AG04449 (cell line): ENCODE measurements around the gene ATP12A.

Source experiments
- CTCF ChIA-PET: fragments of 350-600 bp; formaldehyde crosslinking; extraction: SDS; loops from one replicate; lab custom pipeline; 2021; ENCODE audit warnings: antibody characterized with exemption; lab: Yijun Ruan, JAX
- POLR2A ChIA-PET: fragments of 400-600, 350-600 bp; formaldehyde crosslinking; extraction: SDS; loops from one replicate; lab custom pipeline; 2020; ENCODE audit warnings: antibody characterized with exemption, inconsistent platforms; lab: Yijun Ruan, JAX
- DNase-seq: peaks from one replicate; pipeline ENCODE4 v3.0.0-alpha.2; 2010; ENCODE audit warnings: low read depth, low spot score
- H3K4me3 ChIP-seq: 2 replicates; pipeline ENCODE4 v1.5.1; 2011; ENCODE audit warnings: low read depth, mild to moderate bottlenecking, control low read depth, low read length
- CTCF ChIP-seq: IDR thresholded peaks from one replicate; pipeline ENCODE4 v1.5.1; 2011; ENCODE audit warnings: mild to moderate bottlenecking, moderate library complexity, low read length, control low read depth, inconsistent platforms; ENCODE audit not compliant: insufficient read depth; ENCODE audit errors: missing control alignments

The ATP12A gene

GRCh38 chr13:24640752-24641151, 39.5 kb upstream of the ATP12A start:
- no peak overlapping the region for H3K4me3 ChIP-seq
- TF ChIP-seq CTCF: no peak
- ChIA-PET CTCF (interaction anchor here (0.9 to 1.6 kb wide), 2 partner anchors 27 to 87 kb away, joined by 3 to 4 read pairs; no protein-coding TSS in a partner anchor), POLR2A (no interaction called here)
- no peak for DNase-seq

- no peak overlapping the region for H3K4me3 ChIP-seq
- no peak for DNase-seq
- ChIA-PET POLR2A (no interaction called here), CTCF (interaction anchor here (1.1 to 1.6 kb wide), 3 partner anchors 13 to 36 kb away, joined by 3 to 4 read pairs (median 4); no protein-coding TSS in a partner anchor)
- TF ChIP-seq CTCF: no peak
Observed at GRCh38 chr13:24642219-24642618, 38.0 kb upstream of the ATP12A start.

- CTCF ChIA-PET: interaction anchor here (1.4 kb wide), 1 partner anchor 11 kb away, joined by 3 read pairs; no protein-coding TSS in a partner anchor
- no peak overlapping the region for H3K4me3 ChIP-seq
- no peak for TF ChIP-seq CTCF
- POLR2A ChIA-PET: no interaction called here
- peak; percentile 4 for DNase-seq
Observed at GRCh38 chr13:24644036-24644435, 36.2 kb upstream of the ATP12A start.

- POLR2A ChIA-PET: no interaction called here
- no peak for DNase-seq
- no peak overlapping the region for H3K4me3 ChIP-seq
- CTCF ChIA-PET: interaction anchor here (0.8 to 1.0 kb wide), 3 partner anchors 21 to 24 kb away, joined by 3 read pairs; no protein-coding TSS in a partner anchor
- no peak for TF ChIP-seq CTCF
Observed at GRCh38 chr13:24648271-24648670, 31.9 kb upstream of the ATP12A start.

- no peak for TF ChIP-seq CTCF
- H3K4me3 ChIP-seq: no peak overlapping the region
- DNase-seq: no peak
- ChIA-PET POLR2A (no interaction called here), CTCF (interaction anchor here (0.8 to 0.9 kb wide), 2 partner anchors 21 to 23 kb away, joined by 3 read pairs; no protein-coding TSS in a partner anchor)
Observed at GRCh38 chr13:24648983-24649687, 31.1 kb upstream of the ATP12A start.

GRCh38 chr13:24649688-24650043, 30.5 kb upstream of the ATP12A start:
- ChIA-PET CTCF (interaction anchor here (1.5 kb wide), 1 partner anchor 22 kb away, joined by 5 read pairs; no protein-coding TSS in a partner anchor), POLR2A (no interaction called here)
- TF ChIP-seq CTCF: no peak
- DNase-seq: no peak
- H3K4me3 ChIP-seq: no peak overlapping the region
